Head of caudate nucleus (tissue), 42 donors: Measurements from ENCODE around the gene RUFY3.
"Not testable (repeated sequence)": the region's sequence is repeated elsewhere in the genome, so short reads cannot be mapped to it uniquely, and the experiment has no call there.

Source experiments
- DNase-seq, 42 donors: peaks; one replicate each; pipeline versions ENCODE4 v3.0.0 to v3.0.0-alpha.2; 2020 to 2021; ENCODE audit warnings: mixed read lengths in 7 of 42
- intact Hi-C: fragments of 100-400 bp; cut with DNase I; formaldehyde crosslinking; loops from one replicate; pipeline ENCODE4 v1.15.0; 2022

RUFY3 gene

GRCh38 chr4:70829015-70829414 is 107.3 kb downstream of the RUFY3 start:
- intact Hi-C loops, result no loop called here
- no peak for DNase-seq

- DNase-seq, result no peak
- intact Hi-C loops, result no loop called here
Observed at GRCh38 chr4:70829492-70829891, 107.7 kb downstream of the RUFY3 start.

DNA sequence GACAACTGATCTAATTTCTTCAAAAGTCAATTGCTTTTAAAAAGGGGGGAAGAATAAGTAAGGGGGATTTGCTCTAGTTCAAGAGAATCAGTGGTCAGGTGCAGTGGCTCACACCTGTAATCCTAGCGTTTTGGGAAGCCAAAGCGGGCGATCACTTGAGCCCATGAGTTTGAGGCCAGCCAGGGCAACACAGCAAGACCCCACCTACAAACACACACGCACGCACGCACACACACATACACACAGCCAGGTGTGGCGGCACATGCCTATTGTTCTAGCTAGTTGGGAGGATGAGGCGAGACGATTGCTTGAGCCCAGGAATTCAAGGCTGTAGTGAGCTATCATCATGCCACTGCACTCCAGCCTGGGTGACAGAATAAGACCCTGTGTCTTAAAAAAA is 108.3 kb downstream of the RUFY3 start:
- no peak for DNase-seq
- intact Hi-C loops, result no loop called here

DNA sequence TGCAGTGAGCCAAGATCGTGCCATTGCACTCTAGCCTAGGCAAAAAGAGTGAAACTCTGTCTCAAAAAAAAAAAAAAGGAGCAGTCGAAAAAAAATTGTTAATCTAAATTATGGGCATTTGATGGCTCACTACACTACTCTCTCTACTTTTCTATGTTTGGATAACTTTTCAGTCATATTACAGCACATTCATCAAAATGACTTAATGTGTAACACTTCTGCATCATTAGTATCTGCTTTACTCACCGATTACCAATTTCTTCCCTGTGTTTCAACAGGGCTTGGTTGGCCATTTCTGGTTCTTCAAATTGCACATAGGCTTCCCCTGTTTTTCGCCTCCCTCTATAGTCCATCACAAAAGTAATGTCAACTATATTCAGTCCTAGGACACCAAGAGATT is 109.5 kb downstream of the RUFY3 start:
- intact Hi-C loops, result no loop called here
- no peak for DNase-seq

- intact Hi-C loops, result no loop called here
- DNase-seq, result no peak
Observed at GRCh38 chr4:70833675-70834074, 111.9 kb downstream of the RUFY3 start.

- DNase-seq, result no peak
- intact Hi-C loops, result loop anchor here (5.0 kb wide), 1 partner anchor 161 kb away; no protein-coding TSS in a partner anchor
Observed at GRCh38 chr4:70836081-70836480, 114.3 kb downstream of the RUFY3 start.

- DNase-seq, result no peak
- intact Hi-C loops, result loop anchor here (2.0 to 5.0 kb wide), 2 partner anchors 149 to 159 kb away; partner anchors contain the start of gene UTP3
Observed at GRCh38 chr4:70838204-70838603, 116.4 kb downstream of the RUFY3 start.

DNA sequence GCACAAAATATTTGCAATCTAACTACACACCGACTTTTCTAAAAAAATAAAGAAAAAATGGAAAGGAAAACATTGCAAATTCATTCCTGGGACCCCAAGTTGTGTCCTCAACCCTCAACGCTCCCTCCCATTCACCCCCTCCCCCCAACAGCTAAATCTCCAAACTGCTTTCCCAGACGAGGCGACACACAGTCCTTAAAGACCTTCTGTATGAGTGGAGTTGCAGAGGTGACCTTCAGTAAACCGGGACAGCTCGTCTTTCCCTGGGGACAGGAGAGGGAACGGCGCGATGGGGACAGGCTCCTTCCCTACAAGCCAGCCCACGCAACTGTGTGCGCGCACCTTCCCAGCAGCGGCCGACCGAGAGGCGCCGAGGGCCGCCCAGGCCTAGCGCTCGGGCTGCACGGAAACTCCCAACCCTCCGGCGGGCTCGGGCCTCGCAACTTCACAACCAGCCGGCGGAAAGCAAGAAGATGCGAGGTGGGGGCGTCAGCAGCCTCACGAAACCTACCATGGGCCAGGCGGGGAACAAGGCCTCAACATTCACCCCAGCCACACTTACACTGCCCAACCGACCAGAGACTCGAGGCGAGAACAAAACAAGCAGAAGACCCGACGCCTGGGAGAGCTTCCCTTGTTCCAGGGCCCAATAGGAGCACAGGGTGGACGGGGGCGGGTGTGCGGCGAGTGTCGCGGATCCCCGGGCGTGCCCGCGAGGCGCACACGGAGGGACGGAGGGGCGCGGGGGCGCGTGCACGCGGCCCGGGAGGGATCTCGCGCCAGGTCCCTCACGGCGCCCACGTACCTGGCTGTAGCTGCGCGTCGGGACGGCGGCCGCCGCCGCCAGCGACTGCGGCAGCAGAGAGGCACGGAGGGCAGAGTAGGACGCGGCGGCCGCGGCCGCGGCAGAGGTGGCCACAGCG is 117.2 kb downstream of the RUFY3 start:
- peak in 41 of 42 donors; percentile 31 to 79 (median 60) for DNase-seq
- intact Hi-C loops, result loop anchor here (2.0 to 5.0 kb wide), 2 partner anchors 150 to 158 kb away; partner anchors contain the start of gene UTP3

DNA sequence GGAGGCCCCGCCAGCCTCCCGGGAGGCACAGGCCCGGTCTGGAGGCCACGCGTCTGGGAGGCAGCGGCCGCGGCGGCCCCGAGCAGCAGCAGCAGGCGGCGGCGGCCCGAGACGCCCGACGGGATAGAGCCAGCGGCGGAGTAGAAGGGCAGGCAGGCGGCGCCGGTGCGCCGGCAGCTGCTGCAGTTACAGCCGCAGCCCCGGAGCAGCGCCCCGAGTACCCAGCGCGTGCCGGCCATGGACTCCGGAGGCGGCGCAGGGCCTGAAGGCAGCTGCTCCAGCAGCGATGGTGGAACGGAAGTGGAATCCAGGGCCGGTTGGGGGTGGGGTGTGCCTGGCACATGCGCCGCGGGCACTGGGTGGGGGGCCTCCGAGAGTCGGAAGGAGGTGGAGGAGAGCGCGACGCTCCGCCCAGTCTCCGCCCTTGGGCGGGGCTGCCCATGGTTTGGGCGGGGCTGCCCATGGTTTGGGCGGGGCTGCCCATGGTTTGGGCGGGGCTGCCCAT is 117.9 kb downstream of the RUFY3 start, which contains the start of gene GRSF1:
TSS of gene GRSF1 (minus strand) at position 302 of the 505 bp plus-strand sequence. CDS start at position 239, 63 bp downstream.
- intact Hi-C loops, result loop anchor here (2.0 to 5.0 kb wide), 2 partner anchors 151 to 158 kb away; partner anchors contain the start of gene UTP3

GRCh38 chr4:70840137-70840536 is 118.4 kb downstream of the RUFY3 start:
- intact Hi-C loops, result not testable (repeated sequence)
- peak in 37 of 42 donors; percentile 17 to 74 (median 38) for DNase-seq

More for the DNA sequence above, 117.9 kb downstream of the RUFY3 start, which contains the start of gene GRSF1:
- peak; percentile 81 to 97 (median 95) for DNase-seq

DNA sequence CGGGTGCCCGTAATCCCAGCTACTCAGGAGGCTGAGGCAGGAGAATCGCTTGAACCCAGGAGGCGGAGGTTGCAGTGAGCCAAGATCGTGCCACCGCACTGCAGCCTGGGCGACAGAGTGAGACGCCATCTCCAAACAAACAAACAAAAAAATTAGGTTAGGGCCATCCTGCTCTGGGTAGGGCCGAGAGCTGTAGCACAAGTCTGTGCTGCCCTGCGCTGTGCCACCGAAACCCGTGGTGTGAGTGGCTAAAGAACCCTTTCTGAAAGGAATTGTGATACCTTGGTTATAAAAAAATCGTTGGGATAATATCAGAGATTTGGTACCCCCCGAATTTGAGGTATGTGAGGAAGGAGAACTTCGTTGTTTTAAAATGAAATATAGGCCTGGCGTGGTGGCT is 118.9 kb downstream of the RUFY3 start:
- intact Hi-C loops, result not testable (repeated sequence)

DNA sequence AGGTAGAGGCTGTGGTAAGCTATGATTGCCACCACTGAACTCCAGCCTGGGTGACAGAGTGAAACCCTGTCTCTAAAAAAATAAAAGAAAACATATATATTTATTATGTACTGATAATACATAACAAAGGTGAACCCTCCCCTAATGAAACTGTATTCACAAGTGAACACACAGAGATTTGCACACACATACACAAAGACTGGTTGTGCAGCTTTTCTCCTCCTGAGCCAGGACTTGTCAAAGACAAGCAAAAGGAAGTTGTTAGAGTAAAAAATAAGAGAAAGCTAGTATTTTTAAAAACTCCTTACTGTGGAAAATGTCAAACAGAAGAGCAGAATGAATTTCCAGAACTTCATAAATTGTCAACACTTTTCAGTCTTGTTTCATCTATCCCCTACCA is 119.4 kb downstream of the RUFY3 start:
- no peak for DNase-seq
- intact Hi-C loops, result no loop called here

More for the DNA sequence above, 118.9 kb downstream of the RUFY3 start:
- DNase-seq, result not testable (repeated sequence)

DNA sequence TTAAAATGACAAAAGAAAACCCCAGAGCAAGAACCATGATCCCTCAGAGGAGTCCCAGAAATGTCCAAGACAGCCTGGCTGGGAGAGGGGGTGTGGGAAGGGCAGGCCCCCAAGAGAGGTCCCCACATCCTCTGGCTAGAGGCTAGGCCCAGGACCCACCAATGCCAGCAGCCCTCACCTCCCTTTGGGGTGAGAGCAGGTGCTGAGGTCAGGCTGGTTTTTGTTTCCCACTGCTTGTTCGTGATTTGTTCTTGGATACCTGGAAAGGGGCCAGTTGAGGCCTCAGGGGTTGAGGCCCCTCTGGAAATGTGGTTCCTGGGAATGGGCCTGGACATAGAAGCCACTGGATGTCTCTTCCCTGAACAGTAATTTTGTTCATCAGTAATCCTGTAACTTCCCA is 120.2 kb downstream of the RUFY3 start:
- DNase-seq, result no peak
- intact Hi-C loops, result no loop called here

DNA sequence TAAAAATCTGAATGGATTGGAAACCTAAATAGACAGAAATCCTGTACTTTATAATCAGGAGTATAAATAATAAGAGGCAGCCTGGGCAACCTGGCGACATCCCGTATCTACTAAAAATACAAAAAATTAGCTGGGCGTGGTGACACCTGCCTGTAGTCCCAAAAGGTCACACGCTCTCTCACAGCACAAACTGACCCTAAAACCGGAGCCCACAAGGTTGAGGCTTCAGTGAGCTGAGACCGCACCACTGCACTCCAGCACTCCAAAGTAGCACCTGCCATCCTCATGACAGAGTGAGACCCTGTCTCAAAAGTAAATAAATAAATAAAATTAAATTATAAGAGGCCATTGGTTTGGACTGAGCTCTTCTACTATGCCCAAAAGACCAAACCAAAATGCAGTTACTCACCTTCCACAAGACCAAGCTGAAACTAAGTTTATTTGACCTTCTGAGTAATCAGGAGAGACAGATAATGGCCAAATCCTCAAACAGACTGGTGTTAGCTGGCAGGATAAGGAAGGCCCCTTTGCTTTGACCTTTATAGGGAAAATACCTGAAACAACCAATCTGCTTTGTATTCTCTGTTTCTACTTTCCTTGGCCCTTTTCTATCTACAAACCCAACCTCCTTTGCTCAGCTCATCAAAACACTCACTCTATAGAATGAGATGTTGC is 121.1 kb downstream of the RUFY3 start:
- intact Hi-C loops, result no loop called here

DNA sequence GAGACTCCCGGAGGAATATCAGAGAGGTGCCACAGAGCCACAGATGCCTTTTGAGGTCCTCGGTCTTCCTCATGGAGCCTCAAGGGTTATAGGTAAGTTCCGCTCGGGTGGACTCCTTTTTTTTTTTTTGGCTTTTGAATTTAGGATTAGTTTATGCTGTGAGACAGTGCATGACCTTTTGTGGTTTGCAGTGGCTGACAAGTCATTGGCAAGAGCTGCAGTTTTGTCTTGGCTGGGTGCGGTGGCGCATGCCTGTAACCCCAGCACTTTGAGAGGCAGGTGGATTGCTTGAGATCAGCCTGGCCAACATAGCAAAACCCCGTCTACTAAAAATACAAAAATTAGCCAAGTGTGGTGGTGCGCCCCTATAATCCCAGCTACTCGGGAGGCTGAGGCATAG is 122.4 kb downstream of the RUFY3 start:
- intact Hi-C loops, result no loop called here
- DNase-seq, result no peak

More for the DNA sequence above, 121.1 kb downstream of the RUFY3 start:
- DNase-seq, result no peak

DNA sequence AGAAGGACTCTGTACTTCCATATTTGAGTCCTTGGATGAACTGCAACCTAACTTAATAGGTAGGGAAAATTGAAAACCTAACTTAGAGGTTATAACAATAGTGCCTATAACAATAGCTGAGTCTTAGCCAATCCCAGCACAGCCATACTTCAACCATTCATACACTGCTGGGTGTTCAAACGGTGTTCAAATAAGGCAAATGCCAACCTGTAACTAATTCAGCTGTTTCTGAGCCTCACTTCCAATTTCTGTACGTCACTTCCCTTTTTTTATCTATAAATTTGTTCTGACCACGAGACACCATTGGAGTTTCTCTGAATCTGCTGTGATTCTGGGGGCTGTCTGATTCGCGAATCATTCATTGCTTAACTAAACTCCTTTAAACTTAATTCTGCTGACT is 127.5 kb downstream of the RUFY3 start:
- intact Hi-C loops, result no loop called here
- no peak for DNase-seq

DNA sequence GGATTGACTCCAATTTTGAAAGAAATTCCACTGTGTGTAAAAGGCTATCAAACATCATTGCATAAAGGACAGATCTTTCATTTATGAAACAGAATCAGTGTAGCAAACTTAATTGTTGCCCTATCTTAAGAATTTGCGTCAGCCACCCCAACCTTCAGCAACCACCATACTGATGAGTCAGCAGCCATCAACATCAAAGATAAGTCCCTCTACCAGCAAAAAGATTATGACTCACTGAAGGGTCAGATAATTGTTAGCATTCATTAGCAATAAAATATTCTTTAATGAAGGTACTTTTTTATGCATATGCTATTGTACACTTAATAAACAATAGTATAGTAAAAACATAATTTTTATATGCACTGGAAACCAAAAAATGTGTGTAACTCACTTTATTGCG is 133.7 kb downstream of the RUFY3 start:
- intact Hi-C loops, result no loop called here
- DNase-seq, result no peak
